ELF-1 (cell line): Measurements from ENCODE around the gene TCF4.

Experiments
- DNase-seq: peaks from one replicate; pipeline ENCODE4 v3.0.0-alpha.2; 2016; ENCODE audit warnings: low read depth, low spot score

The TCF4 gene

GRCh38 chr18:55301824-55302166 is 286.2 kb downstream of the TCF4 start:
- DNase-seq: no peak

- DNase-seq: peak; percentile 4
Observed at GRCh38 chr18:55300936-55301531, 287.0 kb downstream of the TCF4 start.

- DNase-seq: no peak
Observed at GRCh38 chr18:55300421-55300935, 287.5 kb downstream of the TCF4 start.

GRCh38 chr18:55296778-55297177 is 291.2 kb downstream of the TCF4 start:
- no peak for DNase-seq

- DNase-seq: no peak
Observed at GRCh38 chr18:55296115-55296514, 291.9 kb downstream of the TCF4 start.

- DNase-seq: no peak
Observed at GRCh38 chr18:55290898-55291297, 297.1 kb downstream of the TCF4 start.

- no peak for DNase-seq
Observed at GRCh38 chr18:55289775-55290174, 298.2 kb downstream of the TCF4 start.

- no peak for DNase-seq
Observed at GRCh38 chr18:55289048-55289447, 298.9 kb downstream of the TCF4 start.

- DNase-seq: no peak
Observed at GRCh38 chr18:55287935-55288868, 299.8 kb downstream of the TCF4 start.

- peak; percentile 5 for DNase-seq
Observed at GRCh38 chr18:55287149-55287806, 300.7 kb downstream of the TCF4 start.

GRCh38 chr18:55286257-55286825 is 301.7 kb downstream of the TCF4 start:
- no peak for DNase-seq

GRCh38 chr18:55284614-55285013 is 303.4 kb downstream of the TCF4 start:
- no peak for DNase-seq

- no peak for DNase-seq
Observed at GRCh38 chr18:55283309-55283708, 304.7 kb downstream of the TCF4 start.

- DNase-seq: no peak
Observed at GRCh38 chr18:55280503-55280902, 307.5 kb downstream of the TCF4 start.

- DNase-seq: no peak
Observed at GRCh38 chr18:55275039-55275901, 312.7 kb downstream of the TCF4 start.

GRCh38 chr18:55272510-55273243 is 315.3 kb downstream of the TCF4 start:
- DNase-seq: no peak

- DNase-seq: no peak
Observed at GRCh38 chr18:55269622-55270021, 318.4 kb downstream of the TCF4 start.

GRCh38 chr18:55268628-55269275 is 319.2 kb downstream of the TCF4 start:
- no peak for DNase-seq

- DNase-seq: no peak
Observed at GRCh38 chr18:55268151-55268601, 319.8 kb downstream of the TCF4 start.

- DNase-seq: no peak
Observed at GRCh38 chr18:55266981-55267380, 321.0 kb downstream of the TCF4 start.
